GM12878 (cell line): Measurements from ENCODE around the gene ATP4A. TPM values are rescaled to one million over a fixed set of nuclear protein-coding genes. Genes with fewer than 3 reads are reported as not detected.
A peak's percentile ranks its signal among the peaks of the same experiment; 100 is the strongest.

Experiments used
- ATAC-seq: fragments of 200-7000 bp; cut with Tn5 transposase; 3 replicates; pipeline ENCODE4 v1.9.1; 2020; ENCODE audit warnings: mild to moderate bottlenecking, moderate library complexity
- BruUV-seq: library from RNA; stranded (reverse); fragments of 400-500 nt; replicated peaks from 2 replicates; lab custom pipeline; 2021; lab: Mats Ljungman, UMichigan
- CTCF ChIA-PET: fragments of 300-600 bp; sonication (Branson Sonifier 250); formaldehyde crosslinking; extraction: SDS; loops from one replicate; lab custom pipeline; 2021; ENCODE audit warnings: inconsistent platforms; lab: Yijun Ruan, JAX
- POLR2A ChIA-PET: fragments of 350-600 bp; formaldehyde crosslinking; extraction: SDS; loops from one replicate; lab custom pipeline; 2021; ENCODE audit warnings: inconsistent platforms; lab: Charles Lee
- RAD21 ChIA-PET: fragments of 300-600 bp; sonication (Branson Sonifier 250); formaldehyde crosslinking; loops from one replicate; lab custom pipeline; 2023; ENCODE audit warnings: antibody characterized with exemption; ENCODE audit not compliant: unreplicated experiment; lab: Charles Lee
- SMC1A ChIA-PET: fragments of 300-600 bp; sonication (Branson Sonifier 250); formaldehyde crosslinking; loops from one replicate; lab custom pipeline; 2023; ENCODE audit not compliant: unreplicated experiment, uncharacterized antibody; lab: Charles Lee
- DNase-seq: peaks from one replicate; pipeline ENCODE4 v3.0.0-alpha.2; 2011; ENCODE audit warnings: low read depth, low spot score
- FAIRE-seq: peaks from 3 replicates; lab custom pipeline; 2011; peaks lifted over from hg19 to GRCh38; lab: Jason Lieb, UNC
- H2AFZ ChIP-seq: 2 replicates; pipeline ENCODE4 v1.6.0; 2011; ENCODE audit warnings: low read depth, low read length, control low read depth; ENCODE audit not compliant: control insufficient read depth
- H3K27ac ChIP-seq: 2 replicates; pipeline ENCODE4 v1.5.1; 2011; ENCODE audit warnings: control low read depth; ENCODE audit not compliant: control insufficient read depth, insufficient read depth
- H3K27me3 ChIP-seq, 2 experiments: replicated peaks in 1 of 2; 2 replicates each; pipeline versions ENCODE4 v1.6.0 to v1.6.1; 2011; ENCODE audit warnings: low read length in 1 of 2; ENCODE audit not compliant: control insufficient read depth in 2 of 2, insufficient read depth in 2 of 2
- H3K36me3 ChIP-seq, 2 experiments: 2 replicates each; pipeline ENCODE4 v1.5.1; 2011; ENCODE audit warnings: low read length in 1 of 2; ENCODE audit not compliant: control insufficient read depth in 2 of 2, insufficient read depth in 2 of 2
- H3K4me1 ChIP-seq: 2 replicates; pipeline ENCODE4 v1.6.1; 2011; ENCODE audit warnings: mild to moderate bottlenecking, low read length, moderate library complexity, mixed read lengths; ENCODE audit not compliant: control insufficient read depth, insufficient read depth
- H3K4me2 ChIP-seq: 2 replicates; pipeline ENCODE4 v1.6.0; 2011; ENCODE audit warnings: control low read depth; ENCODE audit not compliant: control insufficient read depth, insufficient read depth
- H3K4me3 ChIP-seq: fragments of 200-600 bp; sonication (generic); 2 replicates; pipeline ENCODE4 v1.5.1; 2016
- H3K79me2 ChIP-seq: 2 replicates; pipeline ENCODE4 v1.6.0; 2011; ENCODE audit warnings: low read length; ENCODE audit not compliant: control insufficient read depth, insufficient read depth
- H3K9ac ChIP-seq: 2 replicates; pipeline ENCODE4 v1.8.0; 2011; ENCODE audit warnings: low read length, control low read depth, mixed read lengths; ENCODE audit not compliant: control insufficient read depth, insufficient read depth
- H3K9me3 ChIP-seq: replicated peaks from 3 replicates; pipeline ENCODE4 v1.5.1; 2011; ENCODE audit warnings: mild to moderate bottlenecking, low read length; ENCODE audit not compliant: control insufficient read depth, insufficient read depth
- H4K20me1 ChIP-seq: 2 replicates; pipeline ENCODE4 v1.6.0; 2011; ENCODE audit not compliant: control insufficient read depth, insufficient read depth
- ASH2L ChIP-seq: fragments of 300-600, 200-600 bp; sonication (generic); IDR thresholded peaks from 2 replicates; pipeline ENCODE4 v1.6.1; 2017; ENCODE audit warnings: low read depth, mild to moderate bottlenecking, borderline replicate concordance
- CBX3 ChIP-seq: fragments of 200-600 bp; sonication (generic); IDR thresholded peaks from 2 replicates; pipeline ENCODE4 v1.6.1; 2016; ENCODE audit warnings: low read depth, borderline replicate concordance
- CHD2 ChIP-seq: IDR thresholded peaks from 2 replicates; pipeline ENCODE4 v1.6.1; 2011; ENCODE audit warnings: low read depth, low read length, improper control_type of control experiment, borderline replicate concordance
- DPF2 ChIP-seq: fragments of 450-650 bp; IDR thresholded peaks from 2 replicates; pipeline ENCODE4 v1.6.1; 2017; ENCODE audit warnings: mild to moderate bottlenecking
- ESRRA ChIP-seq: IDR thresholded peaks from 2 replicates; pipeline ENCODE4 v1.6.1; 2012; ENCODE audit warnings: mild to moderate bottlenecking, low read length, improper control_type of control experiment
- HDAC2 ChIP-seq: fragments of 200-600 bp; sonication (generic); IDR thresholded peaks from 2 replicates; pipeline ENCODE4 v1.6.1; 2017
- IRF3 ChIP-seq: fragments of 450-650 bp; IDR thresholded peaks from 2 replicates; pipeline ENCODE4 v1.6.1; 2014; ENCODE audit warnings: mild to moderate bottlenecking
- MXI1 ChIP-seq: fragments of 150-350 bp; IDR thresholded peaks from 2 replicates; pipeline ENCODE4 v1.6.1; 2011; ENCODE audit warnings: low read depth, mild to moderate bottlenecking, inconsistent platforms, low read length, improper control_type of control experiment
- MYC ChIP-seq: IDR thresholded peaks from 2 replicates; pipeline ENCODE4 v1.6.1; 2011; ENCODE audit warnings: mild to moderate bottlenecking, low read length, moderate library complexity, inconsistent platforms; ENCODE audit not compliant: insufficient read depth, insufficient replicate concordance, insufficient read length, severe bottlenecking
- RBBP5 ChIP-seq: fragments of 200-600 bp; sonication (generic); conservative IDR thresholded peaks from 2 replicates; pipeline ENCODE4 v1.6.1; 2016
- SREBF1 ChIP-seq: IDR thresholded peaks from 2 replicates; pipeline ENCODE4 v1.6.1; 2012; ENCODE audit warnings: mild to moderate bottlenecking, low read length
- SREBF2 ChIP-seq: IDR thresholded peaks from 2 replicates; pipeline ENCODE4 v1.6.1; 2012; ENCODE audit warnings: mild to moderate bottlenecking, low read length
- TBL1XR1 ChIP-seq: IDR thresholded peaks from 2 replicates; pipeline ENCODE4 v1.6.1; 2012; ENCODE audit warnings: low read depth, low read length, improper control_type of control experiment
- WGBS: methylation state at CpG from one replicate; pipeline ENCODE4 v1.1.6; 2016; ENCODE audit warnings: low lambda C conversion rate; ENCODE audit not compliant: insufficient replicate concordance, insufficient coverage; ENCODE audit errors: missing lambda C conversion rate; 5-methylcytosine and 5-hydroxymethylcytosine counted together
- in situ Hi-C: fragments of 300-500 bp; cut with MboI; formaldehyde crosslinking; loops from 9 replicates; pipeline ENCODE4 v1.14.3; 2018; ENCODE audit warnings: mixed read lengths
- intact Hi-C: fragments of 100-400 bp; cut with micrococcal nuclease; formaldehyde crosslinking; loops from one replicate; pipeline ENCODE4 v1.14.2; 2022; ENCODE audit not compliant: unreplicated experiment
- polyA plus RNA-seq, 11 experiments: library from polyadenylated mRNA; depleted of rRNA in 4 of 11; unstranded in 6 of 11; stranded (reverse) in 5 of 11; fragments of >200 nt; fragmentation: Nextera tagmentation in 4 of 11; fragmentation: Illumina TruSeq in 1 of 11; extraction: Ambion mirVana in 4 of 11; extraction: Trizol in 1 of 11; gene quantifications; 1 replicate in 1 of 11; 2 replicates in 10 of 11; pipeline versions ENCODE4 v1.2.1 to v1.2.3, GENCODE V29; 2011 to 2016; ENCODE audit warnings: inconsistent platforms in 2 of 11, missing spikeins in 2 of 11, low read depth in 1 of 11
- total RNA-seq, 4 experiments: library from RNA; depleted of rRNA in 3 of 4; stranded (reverse); fragments of >200 nt in 3 of 4; fragmentation: Illumina TruSeq in 1 of 4; extraction: Trizol in 1 of 4; gene quantifications; 2 replicates each; pipeline versions ENCODE4 v1.2.1 to v1.2.3, GENCODE V29; 2013 to 2021

ATP4A gene
- total and polyA plus RNA-seq, 10 of the 15 experiments (the other 5 are each of a cell fraction or from before 2014, with no cell fraction given), result 0.03 to 1.5 (median 0.11) TPM; not detected in 3

- in situ Hi-C loops, result no loop called here
- Histone ChIP-seq H3K27me3 (no peaks in the 10 kb centered on the region; a peak in 2 of 4 replicates), H3K79me2 (no peaks in the 10 kb centered on the region), H3K36me3 (no peaks in the 10 kb centered on the region; a peak in 1 of 4 replicates), H3K27ac (no peak overlapping the region), H3K9ac (no peak overlapping the region), H3K9me3 (no peaks in the 10 kb centered on the region; the same call in 2 of the 3 replicates), H3K4me2 (no peak overlapping the region), H3K4me3 (no peak overlapping the region), H3K4me1 (peaks cover 30% of the 10 kb centered on the region), H4K20me1 (no peaks in the 10 kb centered on the region), H2AFZ (no peak overlapping the region)
- ChIA-PET POLR2A (no interaction called here), SMC1A (no interaction called here), CTCF (interaction anchor here (2.6 kb wide), 1 partner anchor 11 kb away, joined by 17 read pairs; no protein-coding TSS in a partner anchor), RAD21 (no interaction called here)
- no TSS peak for BruUV-seq
- WGBS, result 79% methylated on average over 11 of the region's 18 CpGs
- ATAC-seq (no peak), FAIRE-seq (no peak), DNase-seq (no peak)
- TF ChIP-seq CBX3, result no peak
- TF ChIP-seq ASH2L, result no peak
- TF ChIP-seq SREBF2, result no peak
- intact Hi-C loops, result no loop called here
These were observed 3.2 kb downstream of the ATP4A start for GRCh38 chr19:35560271-35560670.

GRCh38 chr19:35559781-35560180 is 3.7 kb downstream of the ATP4A start:
- no peak for DNase-seq
- H3K27ac ChIP-seq, result no peak overlapping the region
- H3K36me3 ChIP-seq, result no peaks in the 10 kb centered on the region; a peak in 1 of 4 replicates
- SMC1A ChIA-PET, result interaction anchor here (1.1 kb wide), 1 partner anchor 44 kb away, joined by 3 read pairs; no protein-coding TSS in a partner anchor
- no peak for TF ChIP-seq ESRRA
- no peak for TF ChIP-seq TBL1XR1
- no peak for TF ChIP-seq CHD2
- TF ChIP-seq IRF3, result no peak
- no peak for TF ChIP-seq DPF2
- no peak for TF ChIP-seq SREBF1
- no peak for TF ChIP-seq RBBP5
- TF ChIP-seq HDAC2, result no peak
- TF ChIP-seq MXI1, result no peak
- no peak for TF ChIP-seq MYC
- H2AFZ ChIP-seq, result no peak overlapping the region; the same call in 1 of the 2 replicates
- H4K20me1 ChIP-seq, result no peaks in the 10 kb centered on the region
- intact Hi-C loops (no loop called here), in situ Hi-C loops (no loop called here)
- no peak for ATAC-seq
- BruUV-seq, result no TSS peak
- 64% methylated on average over 23 of the region's 23 CpGs for WGBS
- peaks cover 30% of the 10 kb centered on the region for H3K4me1 ChIP-seq
- H3K27me3 ChIP-seq, result no peaks in the 10 kb centered on the region; a peak in 2 of 4 replicates
- RAD21 ChIA-PET, result interaction anchor here (0.7 kb wide), 1 partner anchor 50 kb away, joined by 3 read pairs; no protein-coding TSS in a partner anchor
- H3K9me3 ChIP-seq, result no peaks in the 10 kb centered on the region; the same call in 2 of the 3 replicates
- H3K9ac ChIP-seq, result no peak overlapping the region
- H3K4me3 ChIP-seq, result no peak overlapping the region
- CTCF ChIA-PET, result interaction anchor here (1.2 to 2.6 kb wide), 2 partner anchors 11 to 64 kb away, joined by 4 to 17 read pairs; no protein-coding TSS in a partner anchor
- no peak for FAIRE-seq
- H3K79me2 ChIP-seq, result no peaks in the 10 kb centered on the region
- POLR2A ChIA-PET, result interaction anchor here (0.6 to 1.0 kb wide), 2 partner anchors 88 to 346 kb away, joined by 3 read pairs; partner anchors contain the start of gene COX6B1
- peak overlapping the region; percentile 90; the same call in 1 of the 2 replicates for H3K4me2 ChIP-seq
